HUES48 (cell line): ENCODE data around the gene ANO7.

Experiments
- H3K27ac ChIP-seq: one replicate; pipeline ENCODE4 v1.7.0; 2013; ENCODE audit warnings: low read depth, low read length, inconsistent platforms
- H3K27me3 ChIP-seq: 2 replicates; pipeline ENCODE4 v1.6.1; 2013; ENCODE audit warnings: mild to moderate bottlenecking, low read length; ENCODE audit not compliant: control insufficient read depth, insufficient read depth
- H3K36me3 ChIP-seq: 2 replicates; pipeline ENCODE4 v1.6.1; 2013; ENCODE audit warnings: low read length; ENCODE audit not compliant: control insufficient read depth, insufficient read depth
- H3K4me1 ChIP-seq: 2 replicates; pipeline ENCODE4 v1.6.1; 2013; ENCODE audit warnings: mild to moderate bottlenecking, low read length; ENCODE audit not compliant: control insufficient read depth, insufficient read depth
- H3K4me3 ChIP-seq: 2 replicates; pipeline ENCODE4 v1.5.1; 2013; ENCODE audit warnings: mild to moderate bottlenecking, low read depth, low read length
- H3K9ac ChIP-seq: 2 replicates; pipeline ENCODE4 v1.6.1; 2013; ENCODE audit warnings: mild to moderate bottlenecking, low read depth, low read length, moderate library complexity
- H3K9me3 ChIP-seq: 2 replicates; pipeline ENCODE4 v1.6.1; 2013; ENCODE audit warnings: low read length; ENCODE audit not compliant: control insufficient read depth, insufficient read depth

Gene ANO7

DNA sequence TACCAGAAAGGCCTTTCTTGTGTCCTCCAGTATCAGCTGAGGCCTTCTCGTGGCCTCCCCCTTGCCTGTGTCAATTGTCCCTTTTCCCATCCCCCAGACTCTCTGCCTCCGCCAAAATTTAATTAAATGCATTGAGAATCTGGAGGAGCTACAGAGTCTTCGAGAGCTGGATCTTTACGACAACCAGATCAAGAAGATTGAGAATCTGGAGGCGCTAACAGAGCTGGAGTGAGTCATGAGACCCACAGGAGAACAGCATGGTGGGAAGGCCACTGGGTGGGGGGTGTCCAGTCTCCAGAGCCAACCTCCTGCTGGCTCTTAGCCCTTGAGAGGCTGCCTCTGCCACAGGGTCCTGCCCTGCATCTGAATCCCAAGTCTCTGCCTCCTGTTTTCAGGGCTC is 29.4 kb upstream of the ANO7 start:
- Histone ChIP-seq H3K4me1 (no peaks in the 10 kb centered on the region), H3K9me3 (no peaks in the 10 kb centered on the region), H3K9ac (no peak overlapping the region), H3K27me3 (no peaks in the 10 kb centered on the region), H3K4me3 (no peak overlapping the region), H3K36me3 (peaks cover 43% of the 10 kb centered on the region), H3K27ac (no peak overlapping the region)

GRCh38 chr2:241160318-241160717 is 28.2 kb upstream of the ANO7 start:
- H3K4me1 ChIP-seq, result no peaks in the 10 kb centered on the region
- H3K9me3 ChIP-seq, result no peaks in the 10 kb centered on the region
- no peak overlapping the region for H3K4me3 ChIP-seq
- no peak overlapping the region for H3K9ac ChIP-seq
- H3K27ac ChIP-seq, result no peak overlapping the region
- H3K27me3 ChIP-seq, result no peaks in the 10 kb centered on the region
- H3K36me3 ChIP-seq, result peaks cover 46% of the 10 kb centered on the region

DNA sequence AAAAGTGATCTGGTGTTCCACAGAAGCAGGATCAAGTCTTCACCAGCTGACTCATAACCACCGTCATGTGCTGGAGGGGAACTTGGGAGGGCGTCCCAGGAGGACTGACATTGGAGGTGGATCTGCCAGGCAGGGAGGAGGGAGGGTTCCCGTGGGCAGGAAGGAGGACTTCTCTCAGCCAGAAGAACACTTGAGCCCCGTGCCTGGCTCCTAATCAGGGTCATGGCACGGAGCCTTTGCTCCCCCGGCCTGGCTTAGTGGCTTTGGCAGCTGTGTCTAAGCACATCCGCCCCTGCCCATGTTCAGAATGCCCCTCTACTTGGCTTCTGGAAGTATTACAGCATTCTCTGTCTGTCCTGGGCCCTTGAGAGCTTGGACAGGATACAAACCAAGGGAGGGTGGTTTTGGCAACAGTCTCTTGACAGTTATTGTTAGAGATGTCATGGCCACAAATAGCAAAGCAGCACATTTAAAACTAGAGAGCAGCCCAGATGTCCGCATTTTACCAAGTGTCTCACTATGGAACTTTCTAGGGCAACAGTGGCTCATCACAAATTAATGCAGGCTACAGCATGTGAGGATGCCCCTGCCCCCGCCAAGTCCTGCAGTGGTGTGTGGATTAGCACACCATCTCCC is 26.7 kb upstream of the ANO7 start:
- Histone ChIP-seq H3K27ac (no peak overlapping the region), H3K27me3 (no peaks in the 10 kb centered on the region), H3K36me3 (peaks cover 54% of the 10 kb centered on the region)

GRCh38 chr2:241163601-241164118 is 24.8 kb upstream of the ANO7 start:
- H3K27me3 ChIP-seq, result no peaks in the 10 kb centered on the region
- peaks cover 46% of the 10 kb centered on the region for H3K36me3 ChIP-seq
- no peak overlapping the region for H3K27ac ChIP-seq
- no peaks in the 10 kb centered on the region for H3K9me3 ChIP-seq
- H3K9ac ChIP-seq, result no peak overlapping the region
- no peak overlapping the region for H3K4me3 ChIP-seq
- no peaks in the 10 kb centered on the region for H3K4me1 ChIP-seq

More for the DNA sequence above, 26.7 kb upstream of the ANO7 start:
- Histone ChIP-seq H3K9me3 (no peaks in the 10 kb centered on the region), H3K9ac (no peak overlapping the region), H3K4me1 (no peaks in the 10 kb centered on the region), H3K4me3 (no peak overlapping the region)

DNA sequence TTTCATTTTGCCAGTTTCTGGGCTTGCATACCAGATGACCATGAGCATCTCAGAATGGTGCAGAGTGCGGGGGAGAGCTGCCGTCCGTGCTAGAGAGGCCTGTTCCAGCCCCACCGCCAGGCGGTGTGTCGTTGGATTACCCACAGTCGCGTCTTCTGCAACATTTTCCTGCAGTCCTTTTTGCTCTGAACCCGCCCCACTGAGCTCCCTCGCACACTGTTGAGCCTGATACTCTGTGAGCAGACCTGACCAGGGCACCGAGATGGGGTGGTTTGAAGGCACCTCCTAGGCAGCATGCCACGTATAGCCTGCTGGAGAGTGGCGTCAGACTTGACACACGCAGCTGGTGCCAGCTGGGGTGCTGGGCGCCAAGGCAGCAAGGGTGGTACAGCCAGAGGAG is 20.1 kb upstream of the ANO7 start:
- H3K9ac ChIP-seq, result no peak overlapping the region
- no peaks in the 10 kb centered on the region for H3K4me1 ChIP-seq
- peaks cover 40% of the 10 kb centered on the region for H3K36me3 ChIP-seq
- peaks cover 5% of the 10 kb centered on the region for H3K9me3 ChIP-seq
- H3K27ac ChIP-seq, result no peak overlapping the region
- H3K4me3 ChIP-seq, result no peak overlapping the region
- H3K27me3 ChIP-seq, result no peaks in the 10 kb centered on the region

DNA sequence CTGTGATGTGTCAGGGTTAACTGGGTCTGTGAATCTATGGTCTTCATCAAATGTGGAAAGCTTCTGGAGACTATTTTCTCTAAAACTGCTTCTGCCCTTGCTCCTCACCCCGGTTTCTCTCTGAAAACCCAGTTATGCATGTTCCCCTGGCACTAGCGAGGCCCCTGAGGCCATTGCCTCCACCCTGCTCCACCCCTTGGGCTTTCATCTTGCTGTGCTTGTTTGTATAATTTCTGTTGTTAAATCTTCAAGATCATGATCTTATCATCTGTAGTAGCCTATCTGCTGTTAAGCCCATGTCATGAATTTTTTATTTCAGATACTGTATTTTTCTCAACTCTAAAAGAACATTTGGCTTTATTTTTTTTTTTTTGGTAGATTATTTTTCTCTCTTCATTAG is 14.9 kb upstream of the ANO7 start:
- no peaks in the 10 kb centered on the region for H3K4me1 ChIP-seq
- no peak overlapping the region for H3K9ac ChIP-seq
- H3K9me3 ChIP-seq, result peaks cover 5% of the 10 kb centered on the region
- H3K27ac ChIP-seq, result no peak overlapping the region
- H3K27me3 ChIP-seq, result no peaks in the 10 kb centered on the region
- H3K36me3 ChIP-seq, result peaks cover 22% of the 10 kb centered on the region
- H3K4me3 ChIP-seq, result no peak overlapping the region

- Histone ChIP-seq H3K27ac (no peak overlapping the region), H3K9me3 (no peaks in the 10 kb centered on the region), H3K36me3 (0 out of 2 replicates have a peak, but pooled peaks cover 4% of the 10 kb centered on the region), H3K4me1 (peaks cover 3% of the 10 kb centered on the region; the same call in 1 of the 2 replicates), H3K4me3 (no peak overlapping the region), H3K27me3 (no peaks in the 10 kb centered on the region), H3K9ac (no peak overlapping the region)
Measured at GRCh38 chr2:241177526-241178334, 10.7 kb upstream of the ANO7 start.

DNA sequence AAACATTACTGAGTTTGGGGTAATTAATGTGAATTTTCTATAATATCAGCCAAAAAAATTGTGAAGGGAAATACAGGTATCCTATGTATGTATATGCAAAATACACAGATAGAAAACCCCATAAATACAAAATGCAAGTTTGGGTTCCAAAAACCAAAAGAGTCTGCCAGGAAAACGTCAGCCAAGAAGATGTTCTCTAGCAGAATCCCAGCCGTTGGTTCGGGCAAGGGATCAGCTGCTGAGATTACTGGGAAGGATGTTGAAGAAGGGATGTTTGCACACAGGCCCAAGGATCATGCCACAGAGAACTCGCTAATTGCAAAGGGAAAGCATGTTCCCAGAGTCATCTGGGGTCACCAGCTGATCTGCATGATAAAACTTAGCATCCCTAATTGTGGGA is 9.5 kb upstream of the ANO7 start:
- Histone ChIP-seq H3K36me3 (0 out of 2 replicates have a peak, but pooled peaks cover 4% of the 10 kb centered on the region), H3K9me3 (no peaks in the 10 kb centered on the region), H3K27me3 (no peaks in the 10 kb centered on the region), H3K4me3 (no peak overlapping the region), H3K9ac (no peak overlapping the region), H3K4me1 (peaks cover 3% of the 10 kb centered on the region; the same call in 1 of the 2 replicates), H3K27ac (no peak overlapping the region)

GRCh38 chr2:241179899-241180298 is 8.6 kb upstream of the ANO7 start:
- Histone ChIP-seq H3K27ac (no peak overlapping the region), H3K9me3 (no peaks in the 10 kb centered on the region), H3K9ac (no peak overlapping the region), H3K27me3 (no peaks in the 10 kb centered on the region), H3K36me3 (0 out of 2 replicates have a peak, but pooled peaks cover 3% of the 10 kb centered on the region), H3K4me1 (peaks cover 3% of the 10 kb centered on the region; the same call in 1 of the 2 replicates), H3K4me3 (no peak overlapping the region)

GRCh38 chr2:241180495-241180894 is 8.0 kb upstream of the ANO7 start:
- no peak overlapping the region for H3K4me3 ChIP-seq
- peaks cover 3% of the 10 kb centered on the region; the same call in 1 of the 2 replicates for H3K4me1 ChIP-seq
- no peaks in the 10 kb centered on the region for H3K36me3 ChIP-seq

DNA sequence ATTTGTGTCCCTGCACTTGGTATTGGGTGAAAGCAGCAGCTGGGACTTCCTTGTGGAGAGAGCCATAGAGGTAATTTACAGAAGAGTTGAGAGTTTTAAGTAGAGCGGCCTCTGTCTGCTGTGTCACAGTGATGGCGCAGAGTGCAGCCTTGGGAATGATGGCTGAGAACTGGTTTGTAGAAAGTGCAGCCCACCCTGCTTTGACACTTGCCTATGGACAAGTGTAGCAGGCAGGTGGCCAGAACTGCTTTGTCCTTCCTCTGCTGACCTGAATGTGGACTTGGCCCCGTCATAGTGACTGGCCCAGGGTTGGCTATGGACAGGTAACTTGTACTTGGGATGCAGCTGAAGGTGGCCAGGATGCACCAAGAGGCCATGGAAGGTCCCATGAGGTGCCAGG is 6.4 kb upstream of the ANO7 start:
- no peaks in the 10 kb centered on the region for H3K27me3 ChIP-seq
- no peak overlapping the region for H3K27ac ChIP-seq
- no peaks in the 10 kb centered on the region for H3K9me3 ChIP-seq
- peaks cover 3% of the 10 kb centered on the region; the same call in 1 of the 2 replicates for H3K4me1 ChIP-seq
- H3K9ac ChIP-seq, result no peak overlapping the region
- no peak overlapping the region for H3K4me3 ChIP-seq
- no peaks in the 10 kb centered on the region for H3K36me3 ChIP-seq

More at GRCh38 chr2:241180495-241180894, 8.0 kb upstream of the ANO7 start:
- no peaks in the 10 kb centered on the region for H3K27me3 ChIP-seq
- no peaks in the 10 kb centered on the region for H3K9me3 ChIP-seq
- no peak overlapping the region for H3K27ac ChIP-seq
- no peak overlapping the region for H3K9ac ChIP-seq
